Osteocyte (in vitro differentiated cells): ENCODE results near the gene PDGFRB. TPM values are rescaled to one million over a fixed set of nuclear protein-coding genes. Genes with fewer than 3 reads are reported as not detected.

ENCODE experiments used
- DNase-seq: peaks from one replicate; pipeline ENCODE4 v3.0.0; 2021; ENCODE audit warnings: mixed read lengths; ENCODE audit not compliant: unreplicated experiment; ENCODE audit errors: extremely low spot score
- H3K27ac Mint-ChIP-seq: one replicate; pipeline ENCODE4 v1.8.0; 2021; ENCODE audit warnings: mild to moderate bottlenecking, mixed read lengths; ENCODE audit not compliant: unreplicated experiment
- H3K27me3 Mint-ChIP-seq: one replicate; pipeline ENCODE4 v1.8.0; 2021; ENCODE audit warnings: mixed read lengths; ENCODE audit not compliant: unreplicated experiment
- H3K36me3 Mint-ChIP-seq: one replicate; pipeline ENCODE4 v1.8.0; 2021; ENCODE audit warnings: mixed read lengths; ENCODE audit not compliant: unreplicated experiment
- H3K4me1 Mint-ChIP-seq: one replicate; pipeline ENCODE4 v1.8.0; 2021; ENCODE audit warnings: mixed read lengths; ENCODE audit not compliant: unreplicated experiment
- H3K4me3 Mint-ChIP-seq: one replicate; pipeline ENCODE4 v1.8.0; 2021; ENCODE audit warnings: mild to moderate bottlenecking, moderate library complexity, mixed read lengths; ENCODE audit not compliant: unreplicated experiment
- H3K9me3 Mint-ChIP-seq: one replicate; pipeline ENCODE4 v1.8.0; 2021; ENCODE audit warnings: mixed read lengths; ENCODE audit not compliant: unreplicated experiment
- total RNA-seq: library from RNA; stranded (reverse); gene quantifications from 2 replicates; pipeline ENCODE4 v1.2.1, GENCODE V29; 2021
- TF ChIP-seq, protein P1 (sequence below): fragments of 200-600 bp; sonication (generic); IDR thresholded peaks from 2 replicates; pipeline ENCODE4 v1.5.0; 2021; ENCODE audit warnings: antibody characterized with exemption, mild to moderate bottlenecking, moderate library complexity

PDGFRB gene
- total RNA-seq, 1 donor from 2014 or later = 1,093 TPM

DNA sequence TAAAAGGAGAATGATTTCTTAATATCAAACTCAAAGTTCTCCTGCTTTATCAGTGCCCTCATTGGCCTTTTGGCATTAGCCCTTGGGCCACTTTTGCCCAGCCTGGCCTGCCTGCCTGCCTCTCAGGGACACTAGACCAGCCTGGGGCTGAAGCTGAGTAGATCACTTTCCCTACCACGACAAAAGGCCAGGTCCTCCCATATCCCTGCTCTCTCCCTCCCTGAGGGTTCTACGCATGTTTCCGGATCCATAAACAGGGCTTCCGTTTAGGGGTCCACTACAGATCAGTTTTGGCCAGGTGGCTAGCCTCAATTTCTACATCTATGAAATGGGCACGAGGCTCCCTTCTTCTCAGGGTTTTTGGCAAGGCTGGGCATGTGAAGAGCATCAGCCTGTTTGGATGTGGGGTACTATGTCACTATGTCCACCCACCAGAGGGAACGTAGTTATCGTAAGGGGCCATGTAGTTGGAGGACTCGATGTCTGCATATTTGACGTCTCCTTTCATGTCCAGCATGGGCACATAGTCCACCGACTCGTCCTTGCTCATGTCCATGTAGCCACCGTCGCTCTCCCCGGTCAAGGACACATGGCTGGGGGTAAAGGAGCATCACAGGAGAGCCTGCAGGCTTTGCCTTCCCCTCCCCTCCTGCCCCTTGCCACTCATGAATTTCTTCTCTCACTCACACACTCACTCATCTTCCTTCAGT lies 34.0 kb downstream of the PDGFRB start:
- peaks cover 70% of the 10 kb centered on the region for H3K36me3 Mint-ChIP-seq
- H3K9me3 Mint-ChIP-seq = no peaks in the 10 kb centered on the region
- TF ChIP-seq, protein P1, sequence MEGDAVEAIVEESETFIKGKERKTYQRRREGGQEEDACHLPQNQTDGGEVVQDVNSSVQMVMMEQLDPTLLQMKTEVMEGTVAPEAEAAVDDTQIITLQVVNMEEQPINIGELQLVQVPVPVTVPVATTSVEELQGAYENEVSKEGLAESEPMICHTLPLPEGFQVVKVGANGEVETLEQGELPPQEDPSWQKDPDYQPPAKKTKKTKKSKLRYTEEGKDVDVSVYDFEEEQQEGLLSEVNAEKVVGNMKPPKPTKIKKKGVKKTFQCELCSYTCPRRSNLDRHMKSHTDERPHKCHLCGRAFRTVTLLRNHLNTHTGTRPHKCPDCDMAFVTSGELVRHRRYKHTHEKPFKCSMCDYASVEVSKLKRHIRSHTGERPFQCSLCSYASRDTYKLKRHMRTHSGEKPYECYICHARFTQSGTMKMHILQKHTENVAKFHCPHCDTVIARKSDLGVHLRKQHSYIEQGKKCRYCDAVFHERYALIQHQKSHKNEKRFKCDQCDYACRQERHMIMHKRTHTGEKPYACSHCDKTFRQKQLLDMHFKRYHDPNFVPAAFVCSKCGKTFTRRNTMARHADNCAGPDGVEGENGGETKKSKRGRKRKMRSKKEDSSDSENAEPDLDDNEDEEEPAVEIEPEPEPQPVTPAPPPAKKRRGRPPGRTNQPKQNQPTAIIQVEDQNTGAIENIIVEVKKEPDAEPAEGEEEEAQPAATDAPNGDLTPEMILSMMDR = no peak
- no peaks in the 10 kb centered on the region for H3K27me3 Mint-ChIP-seq
- no peak overlapping the region for H3K4me3 Mint-ChIP-seq
- no peak for DNase-seq
- peak overlapping the region; percentile 79 for H3K27ac Mint-ChIP-seq
- peaks cover 43% of the 10 kb centered on the region for H3K4me1 Mint-ChIP-seq

GRCh38 chr5:150120617-150121447 lies 34.8 kb downstream of the PDGFRB start:
- no peak for DNase-seq
- Mint-ChIP-seq H3K27ac (peak overlapping the region; percentile 79), H3K27me3 (no peaks in the 10 kb centered on the region), H3K4me3 (no peak overlapping the region), H3K4me1 (peaks cover 49% of the 10 kb centered on the region), H3K36me3 (peaks cover 67% of the 10 kb centered on the region), H3K9me3 (no peaks in the 10 kb centered on the region)
- TF ChIP-seq, protein P1 = no peak

DNA sequence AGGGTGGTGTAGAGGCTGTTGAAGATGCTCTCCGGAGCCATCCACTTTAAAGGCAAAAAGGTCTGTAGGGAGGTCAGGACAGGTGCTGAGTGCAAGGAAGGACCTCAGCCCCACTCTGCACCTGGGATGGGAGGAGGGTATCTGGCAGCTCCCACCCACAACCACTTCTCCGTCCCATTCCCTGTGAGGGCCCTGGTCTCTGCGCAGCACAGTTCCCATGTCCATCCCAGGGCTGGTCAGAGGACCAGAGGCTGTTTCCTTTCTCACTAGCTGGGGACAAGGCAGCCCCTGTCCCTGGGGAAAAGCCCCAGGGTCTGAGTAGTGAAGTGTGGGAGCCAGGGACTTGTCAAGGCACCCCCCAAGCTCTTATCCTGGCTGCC lies 35.6 kb downstream of the PDGFRB start:
- Mint-ChIP-seq H3K4me1 (peaks cover 49% of the 10 kb centered on the region), H3K4me3 (no peak overlapping the region), H3K27me3 (no peaks in the 10 kb centered on the region), H3K36me3 (peaks cover 61% of the 10 kb centered on the region), H3K9me3 (no peaks in the 10 kb centered on the region), H3K27ac (peak overlapping the region; percentile 59)
- no peak for DNase-seq
- TF ChIP-seq, protein P1 = no peak

DNA sequence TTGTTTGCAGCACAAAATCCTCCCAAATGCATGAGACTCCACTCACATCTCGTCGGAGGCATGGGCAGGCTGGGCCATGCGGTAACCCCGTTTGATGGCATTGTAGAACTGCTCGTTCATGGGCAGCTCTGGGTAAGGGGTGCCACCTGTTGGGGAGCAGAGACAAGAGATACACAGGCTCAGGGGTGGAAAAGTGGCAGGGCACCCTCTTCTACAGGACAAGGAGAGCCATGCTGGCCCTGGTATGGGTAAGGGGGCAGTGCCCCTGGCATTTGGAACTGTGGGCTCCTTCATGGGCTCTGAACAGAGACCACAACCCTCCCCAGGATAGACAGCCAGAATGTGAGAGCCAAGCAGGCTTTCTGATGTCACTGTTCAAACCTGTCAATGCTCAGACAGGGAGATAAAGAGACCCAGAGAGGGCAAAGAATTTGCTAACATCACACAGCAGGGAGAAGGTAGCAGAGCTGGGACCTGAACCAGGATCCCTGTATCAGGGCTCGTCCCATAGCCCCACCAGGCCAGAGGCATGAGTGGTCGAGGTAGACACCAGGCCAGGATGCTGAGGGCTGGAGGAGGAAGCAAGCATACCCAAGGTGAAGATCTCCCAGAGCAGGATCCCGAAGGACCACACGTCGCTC lies 36.1 kb downstream of the PDGFRB start:
- no peaks in the 10 kb centered on the region for H3K9me3 Mint-ChIP-seq
- TF ChIP-seq, protein P1 = no peak
- H3K27ac Mint-ChIP-seq = peak overlapping the region; percentile 59
- peaks cover 51% of the 10 kb centered on the region for H3K4me1 Mint-ChIP-seq
- H3K4me3 Mint-ChIP-seq = no peak overlapping the region
- H3K27me3 Mint-ChIP-seq = no peaks in the 10 kb centered on the region
- peaks cover 63% of the 10 kb centered on the region for H3K36me3 Mint-ChIP-seq
- peak; percentile 66 for DNase-seq
